K562 (cell line): ENCODE data around the gene DCAF7. TPM values are rescaled to one million over a fixed set of nuclear protein-coding genes. Genes with fewer than 3 reads are reported as not detected.
A peak's percentile ranks its signal among the peaks of the same experiment; 100 is the strongest.

Experiments used
- ATAC-seq: fragments of 200-7000 bp; cut with Tn5 transposase; 3 replicates; pipeline ENCODE4 v1.9.1; 2020; ENCODE audit warnings: moderate library complexity
- BruUV-seq: library from RNA; stranded (reverse); fragments of 400-500 nt; replicated peaks from 2 replicates; lab custom pipeline; 2021; lab: Mats Ljungman, UMichigan
- CTCF ChIA-PET: fragments of 300-600 bp; formaldehyde crosslinking; extraction: SDS; loops from one replicate; lab custom pipeline; 2021; ENCODE audit warnings: low intra/inter-chr PET ratio; lab: Yijun Ruan, JAX
- POLR2A ChIA-PET: fragments of 300-600, 350-650 bp; sonication (Branson Sonifier 250); formaldehyde crosslinking; extraction: SDS; loops from one replicate; lab custom pipeline; 2021; ENCODE audit warnings: antibody characterized with exemption, inconsistent platforms; lab: Yijun Ruan, JAX
- DNase-seq, 4 experiments: peaks; one replicate each; pipeline versions ENCODE4 v3.0.0 to v3.0.0-alpha.2; 2011 to 2018; ENCODE audit warnings: low spot score in 3 of 4, mixed read lengths in 3 of 4; ENCODE audit errors: extremely low read depth in 1 of 4
- FAIRE-seq: peaks from 2 replicates; lab custom pipeline; 2011; peaks lifted over from hg19 to GRCh38; lab: Jason Lieb, UNC
- H2AFZ ChIP-seq: 2 replicates; pipeline ENCODE4 v1.6.0; 2011; ENCODE audit warnings: low read depth, low read length, control low read depth, inconsistent platforms
- H3K27ac ChIP-seq: fragments of 200-600 bp; 3 replicates; pipeline ENCODE4 v1.8.0; 2011; ENCODE audit warnings: low read depth, mild to moderate bottlenecking, control low read depth, inconsistent platforms, low read length, moderate library complexity, mixed read lengths; ENCODE audit errors: extremely low read depth
- H3K27me3 ChIP-seq, 2 experiments: fragments of 300-600 bp in 1 of 2; 2 replicates in 1 of 2; 3 replicates in 1 of 2; pipeline versions ENCODE4 v1.6.0 to v1.8.0; 2011; ENCODE audit warnings: inconsistent platforms in 2 of 2, low read length in 2 of 2, mild to moderate bottlenecking in 1 of 2, mixed read lengths in 1 of 2, moderate library complexity in 1 of 2; ENCODE audit not compliant: control insufficient read depth in 2 of 2, insufficient read depth in 2 of 2
- H3K36me3 ChIP-seq: fragments of 300-600 bp; 3 replicates; pipeline ENCODE4 v1.8.0; 2011; ENCODE audit warnings: mild to moderate bottlenecking, low read length, inconsistent platforms; ENCODE audit not compliant: control insufficient read depth, insufficient read depth
- H3K4me1 ChIP-seq, 2 experiments: fragments of 200-600 bp in 1 of 2; replicated peaks in 1 of 2; 2 replicates in 1 of 2; 3 replicates in 1 of 2; pipeline versions ENCODE4 v1.5.1 to v1.8.0; 2011; ENCODE audit warnings: inconsistent platforms in 2 of 2, low read length in 2 of 2, mild to moderate bottlenecking in 1 of 2, mixed read lengths in 1 of 2, moderate library complexity in 1 of 2; ENCODE audit not compliant: control insufficient read depth in 2 of 2, insufficient read depth in 2 of 2
- H3K4me2 ChIP-seq: 2 replicates; pipeline ENCODE4 v1.6.1; 2011; ENCODE audit warnings: low read length, control low read depth, inconsistent platforms, mixed read lengths; ENCODE audit not compliant: insufficient read depth
- H3K4me3 ChIP-seq: fragments of 200-600 bp; sonication (generic), shearing (Covaris generic); 2 replicates; pipeline ENCODE4 v1.5.1; 2016; ENCODE audit warnings: control low read depth, inconsistent platforms
- H3K79me2 ChIP-seq: fragments of 200-600 bp; 3 replicates; pipeline ENCODE4 v1.8.0; 2011; ENCODE audit warnings: low read length, inconsistent platforms; ENCODE audit not compliant: control insufficient read depth, insufficient read depth
- H3K9ac ChIP-seq, 2 experiments: 2 replicates each; pipeline versions ENCODE4 v1.6.0 to v1.6.1; 2011; ENCODE audit warnings: low read depth in 2 of 2, low read length in 2 of 2, control low read depth in 1 of 2, inconsistent platforms in 1 of 2, mild to moderate bottlenecking in 1 of 2, mixed read lengths in 1 of 2; ENCODE audit not compliant: insufficient read depth in 1 of 2
- H3K9me1 ChIP-seq: one replicate; pipeline ENCODE4 v1.6.0; 2011; ENCODE audit warnings: inconsistent platforms, mild to moderate bottlenecking, low read length, moderate library complexity; ENCODE audit not compliant: control insufficient read depth, insufficient read depth
- H3K9me3 ChIP-seq: replicated peaks from 2 replicates; pipeline ENCODE4 v1.5.1; 2011; ENCODE audit warnings: low read depth, low read length, inconsistent platforms; ENCODE audit not compliant: control insufficient read depth, insufficient read depth
- H4K20me1 ChIP-seq: replicated peaks from 2 replicates; pipeline ENCODE4 v1.6.1; 2011; ENCODE audit warnings: low read length, inconsistent platforms, mixed read lengths; ENCODE audit not compliant: control insufficient read depth, insufficient read depth
- E2F1 ChIP-seq: sonication (generic); formaldehyde crosslinking; IDR thresholded peaks from 2 replicates; pipeline ENCODE4 v1.8.1; 2023; ENCODE audit warnings: mild to moderate bottlenecking, missing genetic modification reagents, moderate library complexity
- SETDB1 ChIP-seq: IDR thresholded peaks from one replicate; pipeline ENCODE4 v1.6.1; 2012; ENCODE audit warnings: low read length, control low read depth, inconsistent platforms
- THRB ChIP-seq: fragments of 450-650 bp; formaldehyde crosslinking; conservative IDR thresholded peaks from 2 replicates; pipeline ENCODE4 v1.4.0; 2022; ENCODE audit warnings: mild to moderate bottlenecking, missing genetic modification characterization
- ZNF174 ChIP-seq: fragments of 250-450 bp; sonication (Bioruptor Pico); IDR thresholded peaks from 2 replicates; pipeline ENCODE4 v1.4.0; 2020; ENCODE audit warnings: mild to moderate bottlenecking
- WGBS: fragments of 100-300 bp; shearing (Covaris generic); methylation state at CpG from one replicate; pipeline ENCODE4 v1.1.6; 2016; ENCODE audit warnings: low coverage, mixed read lengths; ENCODE audit not compliant: insufficient coverage; ENCODE audit errors: missing lambda C conversion rate; 5-methylcytosine and 5-hydroxymethylcytosine counted together
- in situ Hi-C: fragments of 300-500 bp; cut with MboI; formaldehyde crosslinking; loops from 4 replicates; pipeline ENCODE4 v1.15.0; 2018; ENCODE audit warnings: inconsistent platforms, mixed read lengths
- intact Hi-C: fragments of 100-400 bp; cut with micrococcal nuclease; formaldehyde crosslinking; loops from 2 replicates; pipeline ENCODE4 v1.14.2; 2022
- polyA plus RNA-seq, 8 experiments: library from polyadenylated mRNA; depleted of rRNA in 4 of 8; stranded (reverse) in 5 of 8; unstranded in 3 of 8; fragments of >200 nt; fragmentation: Nextera tagmentation in 2 of 8; fragmentation: Illumina TruSeq in 1 of 8; extraction: Ambion mirVana in 2 of 8; extraction: Trizol in 1 of 8; gene quantifications; 2 replicates each; pipeline versions ENCODE4 v1.2.1 to v1.2.3, GENCODE V29; 2011 to 2014; ENCODE audit warnings: inconsistent platforms in 1 of 8, missing spikeins in 1 of 8
- total RNA-seq, 7 experiments: library from RNA; depleted of rRNA in 6 of 7; stranded (reverse); fragments of >200 nt in 6 of 7; fragmentation: Illumina TruSeq in 2 of 7; extraction: Trizol in 2 of 7; gene quantifications; 2 replicates each; pipeline versions ENCODE4 v1.2.1 to v1.2.3, GENCODE V29; 2011 to 2021; ENCODE audit warnings: low replicate concordance in 1 of 7

DCAF7 gene
- total and polyA plus RNA-seq, 9 of the 15 experiments (the other 6 are each of a cell fraction or from before 2014, with no cell fraction given): 30.8 to 123 (median 40.2) TPM

GRCh38 chr17:63564562-63564961 is 14.3 kb downstream of the DCAF7 start:
- peak; percentile 50; the same call in 2 of the 3 replicates for ATAC-seq
- no TSS peak for BruUV-seq
- Histone ChIP-seq H3K36me3 (peaks cover 10% of the 10 kb centered on the region; the same call in 1 of the 3 replicates), H3K9me3 (no peaks in the 10 kb centered on the region), H3K27me3 (no peaks in the 10 kb centered on the region), H4K20me1 (peaks cover 6% of the 10 kb centered on the region; the same call in 1 of the 2 replicates), H3K4me3 (no peak overlapping the region), H3K4me1 (no peaks in the 10 kb centered on the region; a peak in 1 of 5 replicates), H3K79me2 (peaks cover 84% of the 10 kb centered on the region), H2AFZ (no peak overlapping the region), H3K4me2 (no peak overlapping the region), H3K9me1 (no peaks in the 10 kb centered on the region), H3K9ac (no peak overlapping the region), H3K27ac (no peak overlapping the region)
- intact Hi-C loops: no loop called here
- no peak for DNase-seq
- TF ChIP-seq ZNF174 (CRISPR knock-in tag): no peak
- TF ChIP-seq E2F1 (CRISPR knock-in tag): no peak
- TF ChIP-seq SETDB1: no peak
- TF ChIP-seq THRB (CRISPR knock-in tag): no peak
- WGBS: 90% methylated on average over 5 of the region's 5 CpGs
- in situ Hi-C loops: no loop called here
- ChIA-PET CTCF (no interaction called here), POLR2A (interaction anchor here (0.6 to 3.1 kb wide), 5 partner anchors 13 to 209 kb away, joined by 3 to 20 read pairs (median 4); partner anchors contain the start of genes CCDC47 and DCAF7)
- peak; percentile 15 for FAIRE-seq
